H1 (cell line): Measurements from ENCODE around the gene GMNN. TPM values are rescaled to one million over a fixed set of nuclear protein-coding genes. Genes with fewer than 3 reads are reported as not detected.

ENCODE experiments used
- CTCF ChIA-PET: fragments of 300-600 bp; sonication (Branson Sonifier 250); formaldehyde crosslinking; loops from one replicate; lab custom pipeline; 2021; ENCODE audit not compliant: partially characterized antibody; lab: Charles Lee
- POLR2A ChIA-PET: fragments of 300-600 bp; sonication (Branson Sonifier 250); formaldehyde crosslinking; loops from one replicate; lab custom pipeline; 2021; ENCODE audit warnings: inconsistent platforms; ENCODE audit not compliant: partially characterized antibody; lab: Charles Lee
- DNase-seq, 2 experiments: peaks; one replicate each; pipeline versions ENCODE4 v3.0.0 to v3.0.0-alpha.2; 2010 to 2022; ENCODE audit warnings: low spot score in 2 of 2, low read depth in 1 of 2, mixed read lengths in 1 of 2
- FAIRE-seq: peaks from 2 replicates; lab custom pipeline; 2011; peaks lifted over from hg19 to GRCh38; lab: Jason Lieb, UNC
- H2AFZ ChIP-seq: 2 replicates; pipeline ENCODE4 v1.8.1; 2012; ENCODE audit warnings: low read length, inconsistent platforms
- H2AK5ac ChIP-seq: 2 replicates; pipeline ENCODE4 v1.6.1; 2013; ENCODE audit warnings: low read depth, low read length
- H2BK120ac ChIP-seq: replicated peaks from 2 replicates; pipeline ENCODE3; 2013; ENCODE audit warnings: low read depth, low read length, inconsistent platforms
- H2BK12ac ChIP-seq: 2 replicates; pipeline ENCODE4 v1.6.1; 2013; ENCODE audit warnings: low read depth, low read length
- H2BK15ac ChIP-seq: 2 replicates; pipeline ENCODE4 v1.6.1; 2013; ENCODE audit warnings: low read length
- H2BK20ac ChIP-seq: 2 replicates; pipeline ENCODE4 v1.6.1; 2013; ENCODE audit warnings: low read length
- H2BK5ac ChIP-seq: 2 replicates; pipeline ENCODE4 v1.6.1; 2013; ENCODE audit warnings: low read depth, low read length
- H3K14ac ChIP-seq: 2 replicates; pipeline ENCODE4 v1.6.1; 2013; ENCODE audit warnings: inconsistent platforms; ENCODE audit not compliant: insufficient read length
- H3K18ac ChIP-seq: 2 replicates; pipeline ENCODE4 v1.6.1; 2013; ENCODE audit warnings: low read length; ENCODE audit errors: extremely low read depth
- H3K23ac ChIP-seq: 2 replicates; pipeline ENCODE4 v1.6.1; 2013; ENCODE audit warnings: inconsistent platforms; ENCODE audit not compliant: insufficient read length
- H3K23me2 ChIP-seq: 2 replicates; pipeline ENCODE4 v1.6.1; 2013; ENCODE audit warnings: low read depth, low read length
- H3K27ac ChIP-seq: 2 replicates; pipeline ENCODE4 v1.6.1; 2011; ENCODE audit warnings: low read depth, low read length, inconsistent platforms
- H3K27me3 ChIP-seq, 4 experiments: replicated peaks in 1 of 4; 1 replicate in 1 of 4; 2 replicates in 3 of 4; pipeline versions ENCODE4 v1.6.1 to v1.8.1; 2011 to 2013; ENCODE audit warnings: low read length in 3 of 4, mild to moderate bottlenecking in 3 of 4, inconsistent platforms in 2 of 4, mixed read lengths in 2 of 4, moderate library complexity in 1 of 4; ENCODE audit not compliant: control insufficient read depth in 3 of 4, insufficient read depth in 3 of 4; ENCODE audit errors: extremely low read depth in 1 of 4
- H3K36me3 ChIP-seq, 4 experiments: 2 replicates each; pipeline versions ENCODE4 v1.6.1 to v1.8.1; 2011 to 2013; ENCODE audit warnings: mild to moderate bottlenecking in 4 of 4, low read length in 3 of 4, moderate library complexity in 2 of 4, control low read depth in 1 of 4, inconsistent platforms in 1 of 4; ENCODE audit not compliant: insufficient read depth in 4 of 4, control insufficient read depth in 2 of 4
- H3K4ac ChIP-seq: replicated peaks from 2 replicates; pipeline ENCODE3; 2013; ENCODE audit warnings: low read length, low read depth, mixed read lengths, inconsistent platforms; ENCODE audit not compliant: insufficient read length
- H3K4me1 ChIP-seq, 4 experiments: replicated peaks in 1 of 4; 1 replicate in 1 of 4; 2 replicates in 3 of 4; pipeline versions ENCODE4 v1.6.1 to v1.8.1; 2011 to 2013; ENCODE audit warnings: low read length in 3 of 4, inconsistent platforms in 2 of 4, mixed read lengths in 1 of 4; ENCODE audit not compliant: insufficient read depth in 4 of 4, control insufficient read depth in 3 of 4
- H3K4me2 ChIP-seq, 2 experiments: 2 replicates each; pipeline versions ENCODE4 v1.6.1 to v1.8.1; 2011 to 2013; ENCODE audit warnings: low read depth in 2 of 2, low read length in 2 of 2, control low read depth in 1 of 2, inconsistent platforms in 1 of 2, mild to moderate bottlenecking in 1 of 2; ENCODE audit not compliant: insufficient read depth in 1 of 2
- H3K4me3 ChIP-seq, 4 experiments: fragments of 200-600, 300-600 bp in 1 of 4; sonication (generic), shearing (Covaris generic), sonication (Bioruptor Twin) in 1 of 4; 2 replicates each; pipeline versions ENCODE4 v1.5.1 to v1.8.1; 2011 to 2016; ENCODE audit warnings: low read length in 4 of 4, low read depth in 3 of 4, control low read depth in 2 of 4, inconsistent platforms in 2 of 4, mild to moderate bottlenecking in 2 of 4, mixed read lengths in 1 of 4, moderate library complexity in 1 of 4; ENCODE audit not compliant: insufficient read depth in 2 of 4; ENCODE audit errors: extremely low read depth in 1 of 4
- H3K56ac ChIP-seq: replicated peaks from 2 replicates; pipeline ENCODE3; 2013; ENCODE audit warnings: low read depth, mild to moderate bottlenecking, mixed read lengths, low read length, inconsistent platforms; ENCODE audit not compliant: insufficient read length
- H3K79me1 ChIP-seq: 2 replicates; pipeline ENCODE4 v1.6.1; 2013; ENCODE audit warnings: low read depth, low read length, control low read depth
- H3K79me2 ChIP-seq, 2 experiments: 2 replicates each; pipeline versions ENCODE4 v1.6.1 to v1.8.1; 2012 to 2013; ENCODE audit warnings: low read length in 2 of 2, mild to moderate bottlenecking in 2 of 2, inconsistent platforms in 1 of 2; ENCODE audit not compliant: insufficient read depth in 2 of 2, control insufficient read depth in 1 of 2
- H3K9ac ChIP-seq, 4 experiments: replicated peaks in 1 of 4; 1 replicate in 1 of 4; 2 replicates in 3 of 4; pipeline versions ENCODE4 v1.6.1 to v1.8.1; 2011 to 2013; ENCODE audit warnings: low read depth in 3 of 4, low read length in 3 of 4, control low read depth in 2 of 4, mild to moderate bottlenecking in 2 of 4, moderate library complexity in 2 of 4, inconsistent platforms in 1 of 4; ENCODE audit errors: extremely low read depth in 1 of 4
- H3K9me3 ChIP-seq, 2 experiments: 2 replicates each; pipeline versions ENCODE4 v1.6.1 to v1.8.1; 2012 to 2013; ENCODE audit warnings: mild to moderate bottlenecking in 2 of 2, moderate library complexity in 2 of 2, control low read depth in 1 of 2, inconsistent platforms in 1 of 2, low read depth in 1 of 2, low read length in 1 of 2, mixed read lengths in 1 of 2; ENCODE audit not compliant: insufficient read depth in 2 of 2
- H4K20me1 ChIP-seq, 2 experiments: replicated peaks in 1 of 2; 2 replicates each; pipeline versions ENCODE3 to v1.8.1; 2011 to 2013; ENCODE audit warnings: inconsistent platforms in 2 of 2, low read length in 2 of 2, mild to moderate bottlenecking in 1 of 2; ENCODE audit not compliant: insufficient read depth in 2 of 2, control insufficient read depth in 1 of 2
- H4K5ac ChIP-seq: 2 replicates; pipeline ENCODE4 v1.6.1; 2013; ENCODE audit warnings: low read length, low read depth, mixed read lengths, inconsistent platforms; ENCODE audit not compliant: insufficient read length
- H4K8ac ChIP-seq: 2 replicates; pipeline ENCODE4 v1.8.0; 2013; ENCODE audit warnings: mild to moderate bottlenecking, moderate library complexity, low read length, inconsistent platforms; ENCODE audit not compliant: insufficient read depth; ENCODE audit errors: extremely low read depth
- H4K91ac ChIP-seq: replicated peaks from 2 replicates; pipeline ENCODE3; 2013; ENCODE audit warnings: low read length, mixed read lengths, inconsistent platforms; ENCODE audit not compliant: insufficient read length
- BACH1 ChIP-seq: IDR thresholded peaks from 2 replicates; pipeline ENCODE4 v1.6.1; 2012; ENCODE audit warnings: low read length, improper control_type of control experiment
- CBX8 ChIP-seq: fragments of 300-800, 300-1000 bp; sonication (generic); IDR thresholded peaks from 2 replicates; pipeline ENCODE4 v1.7.1; 2016; ENCODE audit warnings: low read depth, low read length, borderline replicate concordance
- E2F6 ChIP-seq: IDR thresholded peaks from 2 replicates; pipeline ENCODE4 v1.6.1; 2012; ENCODE audit warnings: inconsistent platforms
- EP300 ChIP-seq, 2 experiments: IDR thresholded peaks; 1 replicate in 1 of 2; 2 replicates in 1 of 2; pipeline ENCODE4 v1.6.1; 2011 to 2012; ENCODE audit warnings: low read depth in 2 of 2, low read length in 2 of 2, mild to moderate bottlenecking in 2 of 2, borderline replicate concordance in 1 of 2, inconsistent platforms in 1 of 2, moderate library complexity in 1 of 2
- KDM5A ChIP-seq: fragments of 200-600 bp; IDR thresholded peaks from 2 replicates; pipeline ENCODE4 v1.7.1; 2012; ENCODE audit warnings: mild to moderate bottlenecking, low read length, inconsistent platforms, mixed read lengths
- RAD21 ChIP-seq, 2 experiments: IDR thresholded peaks in 1 of 2; conservative IDR thresholded peaks in 1 of 2; 2 replicates each; pipeline ENCODE4 v1.6.1; 2011; ENCODE audit warnings: low read depth in 2 of 2, low read length in 2 of 2, improper control_type of control experiment in 1 of 2, inconsistent platforms in 1 of 2, mild to moderate bottlenecking in 1 of 2, moderate library complexity in 1 of 2
- RFX5 ChIP-seq: IDR thresholded peaks from 2 replicates; pipeline ENCODE4 v1.6.1; 2011; ENCODE audit warnings: low read depth, low read length, improper control_type of control experiment, borderline replicate concordance
- SIN3A ChIP-seq, 2 experiments: IDR thresholded peaks in 1 of 2; conservative IDR thresholded peaks in 1 of 2; 2 replicates each; pipeline ENCODE4 v1.6.1; 2011 to 2012; ENCODE audit warnings: low read length in 2 of 2, improper control_type of control experiment in 1 of 2, low read depth in 1 of 2, mild to moderate bottlenecking in 1 of 2
- SIRT6 ChIP-seq: IDR thresholded peaks from one replicate; pipeline ENCODE4 v1.7.1; 2012; ENCODE audit warnings: low read length, inconsistent platforms
- SP4 ChIP-seq: IDR thresholded peaks from 2 replicates; pipeline ENCODE4 v1.6.1; 2012; ENCODE audit warnings: low read length, inconsistent platforms
- TEAD4 ChIP-seq: IDR thresholded peaks from 2 replicates; pipeline ENCODE4 v1.6.1; 2012; ENCODE audit warnings: low read depth, low read length, inconsistent platforms, mixed read lengths
- WGBS, 2 experiments: shearing (Covaris generic) in 1 of 2; methylation state at CpG; one replicate each; pipeline versions ENCODE4 v1.1.6 to v1.1.7; 2013 to 2015; ENCODE audit warnings: low lambda C conversion rate in 2 of 2, mixed read lengths in 2 of 2, inconsistent platforms in 1 of 2, low coverage in 1 of 2, missing lambda C conversion rate in 1 of 2; ENCODE audit not compliant: insufficient replicate concordance in 2 of 2, insufficient coverage in 1 of 2, insufficient read length in 1 of 2; ENCODE audit errors: extremely low coverage in 1 of 2, missing lambda C conversion rate in 1 of 2; 5-methylcytosine and 5-hydroxymethylcytosine counted together
- polyA plus RNA-seq, 7 experiments: library from polyadenylated mRNA; depleted of rRNA in 3 of 7; stranded (reverse) in 5 of 7; unstranded in 2 of 7; fragments of >200 nt in 5 of 7; fragments of 200-250 nt in 2 of 7; gene quantifications; 1 replicate in 5 of 7; 2 replicates in 1 of 7; 4 replicates in 1 of 7; pipeline versions ENCODE4 v1.2.1 to v1.2.3, GENCODE V29; 2011 to 2013; ENCODE audit warnings: missing spikeins in 2 of 7, mixed read lengths in 2 of 7
- total RNA-seq: library from RNA; stranded (reverse); fragmentation: NEBNext Ultra II Directional; extraction: Animal tissue kit (Norgen Biotek cat#: 25700); gene quantifications from 2 replicates; pipeline ENCODE4 v1.2.1, GENCODE V29; 2021
- TF ChIP-seq, protein P1 (sequence below): IDR thresholded peaks from 2 replicates; pipeline ENCODE4 v1.6.1; 2012; ENCODE audit warnings: inconsistent platforms

The GMNN gene
- total and polyA plus RNA-seq, 2 of the 8 experiments (the other 6 are each of a cell fraction or from before 2014, with no cell fraction given), result 65.9 to 101 TPM

DNA sequence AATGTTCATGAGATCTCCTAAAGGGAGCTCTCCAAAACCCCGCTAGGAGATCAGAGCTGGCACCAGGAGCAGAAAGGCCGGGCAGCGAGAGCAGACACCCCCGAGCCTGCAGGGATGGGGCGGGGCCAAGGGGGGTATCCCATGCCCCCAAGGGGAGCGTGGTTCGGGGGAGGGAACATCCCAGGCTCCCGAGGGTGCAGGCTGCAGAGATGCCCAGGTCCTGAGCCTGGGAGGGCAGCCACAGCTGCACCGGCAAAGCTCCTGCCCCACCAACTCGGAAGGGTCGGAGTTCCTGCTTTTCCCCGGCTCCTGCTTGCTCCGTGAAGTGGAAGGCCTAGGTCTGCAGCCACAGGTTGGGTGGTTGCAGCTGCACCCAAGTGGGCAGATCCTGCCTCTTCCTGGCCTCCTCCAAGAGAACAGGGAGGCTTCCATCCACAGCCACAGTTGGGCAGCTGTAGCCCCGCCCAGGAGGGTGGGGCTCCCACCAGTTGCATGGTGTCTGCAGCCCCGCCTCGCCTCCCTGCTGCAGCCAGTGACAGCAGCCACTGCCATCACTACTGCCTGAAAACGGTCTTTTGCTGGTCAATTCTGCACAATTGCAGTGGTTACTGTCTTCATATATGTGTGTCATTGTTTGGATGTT, 13.4 kb upstream of the GMNN start:
- no peak overlapping the region for H2AK5ac ChIP-seq
- no peak overlapping the region for H2BK12ac ChIP-seq
- no peak overlapping the region for H2BK15ac ChIP-seq
- no peak overlapping the region for H3K23ac ChIP-seq
- no peaks in the 10 kb centered on the region for H3K4me1 ChIP-seq
- H2AFZ ChIP-seq, result peak overlapping the region; percentile 46; the same call in 1 of the 2 replicates
- ChIA-PET CTCF (interaction anchor here (0.7 to 1.2 kb wide), 3 partner anchors 36 to 1014 kb away, joined by 3 read pairs; no protein-coding TSS in a partner anchor), POLR2A (interaction anchor here (1.2 to 3.3 kb wide), 3 partner anchors 14 to 40 kb away, joined by 5 to 9 read pairs (median 5); no protein-coding TSS in a partner anchor)
- H4K5ac ChIP-seq, result no peak overlapping the region
- FAIRE-seq (no peak), DNase-seq (no peak)
- H3K4ac ChIP-seq, result no peak overlapping the region
- no peak overlapping the region for H3K27ac ChIP-seq
- no peaks in the 10 kb centered on the region for H3K36me3 ChIP-seq
- H4K8ac ChIP-seq, result no peak overlapping the region
- H2BK5ac ChIP-seq, result no peak overlapping the region
- H3K79me1 ChIP-seq, result no peaks in the 10 kb centered on the region
- H3K79me2 ChIP-seq, result no peaks in the 10 kb centered on the region
- WGBS, 2 experiments, result 84% methylated on average over 17 of the region's 17 CpGs; no CpG with 5 or more reads in 1 of the 2 experiments
- H2BK20ac ChIP-seq, result no peak overlapping the region
- H3K23me2 ChIP-seq, result no peaks in the 10 kb centered on the region
- H3K27me3 ChIP-seq, result no peaks in the 10 kb centered on the region
- no peaks in the 10 kb centered on the region for H3K9me3 ChIP-seq
- no peaks in the 10 kb centered on the region for H4K20me1 ChIP-seq
- no peak overlapping the region for H3K4me2 ChIP-seq
- H3K56ac ChIP-seq, result no peak overlapping the region
- H3K9ac ChIP-seq, result no peak overlapping the region
- H3K14ac ChIP-seq, result no peak overlapping the region
- no peak overlapping the region for H3K4me3 ChIP-seq
- H3K18ac ChIP-seq, result no peak overlapping the region
- H4K91ac ChIP-seq, result no peak overlapping the region
- H2BK120ac ChIP-seq, result no peak overlapping the region
- TF ChIP-seq, protein P1, sequence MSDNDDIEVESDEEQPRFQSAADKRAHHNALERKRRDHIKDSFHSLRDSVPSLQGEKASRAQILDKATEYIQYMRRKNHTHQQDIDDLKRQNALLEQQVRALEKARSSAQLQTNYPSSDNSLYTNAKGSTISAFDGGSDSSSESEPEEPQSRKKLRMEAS, result no peak
- no peak for TF ChIP-seq KDM5A
- TF ChIP-seq RFX5, result no peak
- no peak for TF ChIP-seq SIN3A (conservative IDR thresholded peaks at IDR 0.05 in 1 of 2, IDR thresholded peaks at IDR 0.05 in 1 of 2; ENCODE audit: low read depth in 1 of 2, low read length in 2 of 2)
- TF ChIP-seq SIRT6, result no peak
- no peak for TF ChIP-seq BACH1
- no peak for TF ChIP-seq SP4
- no peak for TF ChIP-seq CBX8
- no peak for TF ChIP-seq EP300 (IDR thresholded peaks at IDR 0.05; ENCODE audit: borderline replicate concordance in 1 of 2, low read depth in 2 of 2, low read length in 2 of 2)
- TF ChIP-seq E2F6, result no peak
- no peak for TF ChIP-seq TEAD4
- TF ChIP-seq RAD21 (IDR thresholded peaks at IDR 0.05 in 1 of 2, conservative IDR thresholded peaks at IDR 0.05 in 1 of 2; ENCODE audit: low read depth in 2 of 2, low read length in 2 of 2), result no peak
